ENCODE results near the gene DUOXA2.
A peak's percentile ranks its signal among the peaks of the same experiment; 100 is the strongest.

The DUOXA2 gene

GRCh38 chr15:45112143-45112590 is 2.0 kb upstream of the DUOXA2 start:
- no peak; the same call in 2 of the 3 replicates for ATAC-seq
- TF ChIP-seq, protein P1, sequence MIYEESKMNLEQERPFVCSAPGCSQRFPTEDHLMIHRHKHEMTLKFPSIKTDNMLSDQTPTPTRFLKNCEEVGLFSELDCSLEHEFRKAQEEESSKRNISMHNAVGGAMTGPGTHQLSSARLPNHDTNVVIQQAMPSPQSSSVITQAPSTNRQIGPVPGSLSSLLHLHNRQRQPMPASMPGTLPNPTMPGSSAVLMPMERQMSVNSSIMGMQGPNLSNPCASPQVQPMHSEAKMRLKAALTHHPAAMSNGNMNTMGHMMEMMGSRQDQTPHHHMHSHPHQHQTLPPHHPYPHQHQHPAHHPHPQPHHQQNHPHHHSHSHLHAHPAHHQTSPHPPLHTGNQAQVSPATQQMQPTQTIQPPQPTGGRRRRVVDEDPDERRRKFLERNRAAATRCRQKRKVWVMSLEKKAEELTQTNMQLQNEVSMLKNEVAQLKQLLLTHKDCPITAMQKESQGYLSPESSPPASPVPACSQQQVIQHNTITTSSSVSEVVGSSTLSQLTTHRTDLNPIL (CRISPR knock-in tag; IDR thresholded peaks at IDR 0.05; ENCODE audit: low read depth): no peak
- TF ChIP-seq RARB (CRISPR knock-in tag; IDR thresholded peaks at IDR 0.05) (no peak), ARNTL (CRISPR knock-in tag; IDR thresholded peaks at IDR 0.05; ENCODE audit: borderline replicate concordance, low read depth) (no peak), GLIS3 (CRISPR knock-in tag; IDR thresholded peaks at IDR 0.05) (no peak), ISL1 (CRISPR knock-in tag; IDR thresholded peaks at IDR 0.05) (no peak)

DNA sequence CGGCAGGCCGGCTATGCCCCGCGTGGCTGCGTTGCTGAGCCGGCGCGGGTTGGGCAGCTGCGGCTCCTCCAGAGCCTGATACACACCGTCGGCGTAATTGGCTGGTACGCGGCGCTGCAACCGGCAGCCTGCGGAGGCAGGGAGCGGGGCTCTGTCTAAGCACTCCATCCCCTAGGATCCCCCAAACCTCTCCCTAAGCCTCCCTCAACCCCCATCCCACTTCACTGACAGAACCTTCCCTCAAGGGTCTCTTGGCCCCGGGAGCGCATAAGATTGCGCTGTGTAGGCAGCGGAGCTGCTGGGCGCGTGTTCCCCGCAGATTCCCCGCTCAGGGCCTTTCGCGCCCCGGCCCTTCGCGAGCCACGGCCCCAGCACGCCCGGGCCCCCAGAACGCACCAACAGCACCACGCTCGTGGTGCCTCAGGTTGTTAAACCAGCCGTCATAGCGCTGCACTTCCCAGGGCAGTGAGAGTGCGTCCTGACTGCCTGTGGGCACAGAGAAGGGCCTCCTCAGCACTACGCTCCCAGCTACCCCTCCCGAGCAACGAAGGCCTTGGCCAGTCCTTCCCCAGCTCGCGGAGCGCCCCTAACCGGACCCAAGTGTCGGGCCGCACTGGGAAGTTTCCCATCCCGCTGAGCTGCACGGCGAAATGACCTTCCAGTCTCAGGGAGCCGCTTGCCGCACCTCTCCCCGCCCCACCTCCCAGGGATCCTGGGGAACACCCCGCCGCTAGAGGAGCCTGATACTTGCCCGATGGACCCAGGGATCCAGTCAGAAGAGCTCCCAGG is 1.3 kb upstream of the DUOXA2 start:
- TF ChIP-seq, protein P2, sequence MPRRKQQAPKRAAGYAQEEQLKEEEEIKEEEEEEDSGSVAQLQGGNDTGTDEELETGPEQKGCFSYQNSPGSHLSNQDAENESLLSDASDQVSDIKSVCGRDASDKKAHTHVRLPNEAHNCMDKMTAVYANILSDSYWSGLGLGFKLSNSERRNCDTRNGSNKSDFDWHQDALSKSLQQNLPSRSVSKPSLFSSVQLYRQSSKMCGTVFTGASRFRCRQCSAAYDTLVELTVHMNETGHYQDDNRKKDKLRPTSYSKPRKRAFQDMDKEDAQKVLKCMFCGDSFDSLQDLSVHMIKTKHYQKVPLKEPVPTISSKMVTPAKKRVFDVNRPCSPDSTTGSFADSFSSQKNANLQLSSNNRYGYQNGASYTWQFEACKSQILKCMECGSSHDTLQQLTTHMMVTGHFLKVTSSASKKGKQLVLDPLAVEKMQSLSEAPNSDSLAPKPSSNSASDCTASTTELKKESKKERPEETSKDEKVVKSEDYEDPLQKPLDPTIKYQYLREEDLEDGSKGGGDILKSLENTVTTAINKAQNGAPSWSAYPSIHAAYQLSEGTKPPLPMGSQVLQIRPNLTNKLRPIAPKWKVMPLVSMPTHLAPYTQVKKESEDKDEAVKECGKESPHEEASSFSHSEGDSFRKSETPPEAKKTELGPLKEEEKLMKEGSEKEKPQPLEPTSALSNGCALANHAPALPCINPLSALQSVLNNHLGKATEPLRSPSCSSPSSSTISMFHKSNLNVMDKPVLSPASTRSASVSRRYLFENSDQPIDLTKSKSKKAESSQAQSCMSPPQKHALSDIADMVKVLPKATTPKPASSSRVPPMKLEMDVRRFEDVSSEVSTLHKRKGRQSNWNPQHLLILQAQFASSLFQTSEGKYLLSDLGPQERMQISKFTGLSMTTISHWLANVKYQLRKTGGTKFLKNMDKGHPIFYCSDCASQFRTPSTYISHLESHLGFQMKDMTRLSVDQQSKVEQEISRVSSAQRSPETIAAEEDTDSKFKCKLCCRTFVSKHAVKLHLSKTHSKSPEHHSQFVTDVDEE (CRISPR knock-in tag; IDR thresholded peaks at IDR 0.05): no peak
- no peak for TF ChIP-seq ISL1 (CRISPR knock-in tag; IDR thresholded peaks at IDR 0.05)
- no peak for TF ChIP-seq PPARA (CRISPR knock-in tag; IDR thresholded peaks at IDR 0.05; ENCODE audit: borderline replicate concordance)
- no peak for TF ChIP-seq RARB (CRISPR knock-in tag; IDR thresholded peaks at IDR 0.05)
- no peak for TF ChIP-seq TOX (CRISPR knock-in tag; IDR thresholded peaks at IDR 0.05; ENCODE audit: borderline replicate concordance)
- TF ChIP-seq ZNF70 (CRISPR knock-in tag; IDR thresholded peaks at IDR 0.05): no peak
- TF ChIP-seq ZNF565 (CRISPR knock-in tag; conservative IDR thresholded peaks at IDR 0.05; ENCODE audit: low read depth): no peak
- TF ChIP-seq, protein P1 (CRISPR knock-in tag; IDR thresholded peaks at IDR 0.05; ENCODE audit: low read depth): no peak
- TF ChIP-seq, protein P3, sequence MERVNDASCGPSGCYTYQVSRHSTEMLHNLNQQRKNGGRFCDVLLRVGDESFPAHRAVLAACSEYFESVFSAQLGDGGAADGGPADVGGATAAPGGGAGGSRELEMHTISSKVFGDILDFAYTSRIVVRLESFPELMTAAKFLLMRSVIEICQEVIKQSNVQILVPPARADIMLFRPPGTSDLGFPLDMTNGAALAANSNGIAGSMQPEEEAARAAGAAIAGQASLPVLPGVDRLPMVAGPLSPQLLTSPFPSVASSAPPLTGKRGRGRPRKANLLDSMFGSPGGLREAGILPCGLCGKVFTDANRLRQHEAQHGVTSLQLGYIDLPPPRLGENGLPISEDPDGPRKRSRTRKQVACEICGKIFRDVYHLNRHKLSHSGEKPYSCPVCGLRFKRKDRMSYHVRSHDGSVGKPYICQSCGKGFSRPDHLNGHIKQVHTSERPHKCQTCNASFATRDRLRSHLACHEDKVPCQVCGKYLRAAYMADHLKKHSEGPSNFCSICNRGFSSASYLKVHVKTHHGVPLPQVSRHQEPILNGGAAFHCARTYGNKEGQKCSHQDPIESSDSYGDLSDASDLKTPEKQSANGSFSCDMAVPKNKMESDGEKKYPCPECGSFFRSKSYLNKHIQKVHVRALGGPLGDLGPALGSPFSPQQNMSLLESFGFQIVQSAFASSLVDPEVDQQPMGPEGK (CRISPR knock-in tag; IDR thresholded peaks at IDR 0.05; ENCODE audit: borderline replicate concordance): no peak
- no peak for TF ChIP-seq ZNF8 (CRISPR knock-in tag; IDR thresholded peaks at IDR 0.05)
- no peak for TF ChIP-seq SNAI2 (CRISPR knock-in tag; IDR thresholded peaks at IDR 0.05)
- peak; percentile 27 for ATAC-seq

DNA sequence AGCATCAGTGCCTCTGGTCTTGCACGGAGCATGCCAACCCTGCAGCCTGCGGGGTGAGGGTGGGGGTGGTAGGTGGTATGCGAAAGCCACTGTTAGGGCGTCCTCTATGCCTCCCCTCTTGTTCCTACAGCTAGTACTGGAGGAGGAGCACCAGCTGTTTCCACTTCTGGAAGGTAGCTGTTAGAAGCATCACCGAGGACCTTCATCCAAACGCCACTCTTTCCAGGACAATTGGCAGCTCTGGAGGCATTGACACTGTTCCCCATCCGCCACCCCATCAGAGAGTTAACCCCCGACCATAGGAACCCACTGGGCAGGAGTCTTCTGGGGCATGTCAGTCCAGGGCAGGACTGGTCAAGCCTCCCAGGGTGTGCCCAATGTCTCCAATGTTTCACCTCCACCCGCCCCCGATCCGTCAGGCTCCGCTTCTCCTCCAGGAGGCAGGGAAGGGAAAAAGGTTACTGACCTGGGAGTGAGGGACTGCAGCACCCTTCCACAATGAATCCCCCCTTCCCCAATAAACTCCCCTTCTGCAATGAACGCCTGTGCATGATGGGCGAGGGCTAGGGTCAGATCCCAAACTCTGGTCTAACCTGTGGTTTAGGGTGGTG is 641 bp upstream of the DUOXA2 start:
- no peak for ATAC-seq
- TF ChIP-seq, protein P3 (CRISPR knock-in tag; IDR thresholded peaks at IDR 0.05; ENCODE audit: borderline replicate concordance): no peak
- no peak for TF ChIP-seq TOX (CRISPR knock-in tag; IDR thresholded peaks at IDR 0.05; ENCODE audit: borderline replicate concordance)
- no peak for TF ChIP-seq ARNTL (CRISPR knock-in tag; IDR thresholded peaks at IDR 0.05; ENCODE audit: borderline replicate concordance, low read depth)
- TF ChIP-seq ZNF565 (CRISPR knock-in tag; conservative IDR thresholded peaks at IDR 0.05; ENCODE audit: low read depth): no peak
- TF ChIP-seq ESRRG (CRISPR knock-in tag; IDR thresholded peaks at IDR 0.05): no peak
- TF ChIP-seq, protein P1 (CRISPR knock-in tag; IDR thresholded peaks at IDR 0.05; ENCODE audit: low read depth): no peak
- TF ChIP-seq GLIS3 (CRISPR knock-in tag; IDR thresholded peaks at IDR 0.05): no peak
- TF ChIP-seq, protein P4, sequence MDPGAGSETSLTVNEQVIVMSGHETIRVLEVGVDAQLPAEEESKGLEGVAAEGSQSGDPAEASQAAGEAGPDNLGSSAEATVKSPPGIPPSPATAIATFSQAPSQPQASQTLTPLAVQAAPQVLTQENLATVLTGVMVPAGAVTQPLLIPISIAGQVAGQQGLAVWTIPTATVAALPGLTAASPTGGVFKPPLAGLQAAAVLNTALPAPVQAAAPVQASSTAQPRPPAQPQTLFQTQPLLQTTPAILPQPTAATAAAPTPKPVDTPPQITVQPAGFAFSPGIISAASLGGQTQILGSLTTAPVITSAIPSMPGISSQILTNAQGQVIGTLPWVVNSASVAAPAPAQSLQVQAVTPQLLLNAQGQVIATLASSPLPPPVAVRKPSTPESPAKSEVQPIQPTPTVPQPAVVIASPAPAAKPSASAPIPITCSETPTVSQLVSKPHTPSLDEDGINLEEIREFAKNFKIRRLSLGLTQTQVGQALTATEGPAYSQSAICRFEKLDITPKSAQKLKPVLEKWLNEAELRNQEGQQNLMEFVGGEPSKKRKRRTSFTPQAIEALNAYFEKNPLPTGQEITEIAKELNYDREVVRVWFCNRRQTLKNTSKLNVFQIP (CRISPR knock-in tag; IDR thresholded peaks at IDR 0.05; ENCODE audit: borderline replicate concordance, low read depth): no peak
- TF ChIP-seq, protein P5, sequence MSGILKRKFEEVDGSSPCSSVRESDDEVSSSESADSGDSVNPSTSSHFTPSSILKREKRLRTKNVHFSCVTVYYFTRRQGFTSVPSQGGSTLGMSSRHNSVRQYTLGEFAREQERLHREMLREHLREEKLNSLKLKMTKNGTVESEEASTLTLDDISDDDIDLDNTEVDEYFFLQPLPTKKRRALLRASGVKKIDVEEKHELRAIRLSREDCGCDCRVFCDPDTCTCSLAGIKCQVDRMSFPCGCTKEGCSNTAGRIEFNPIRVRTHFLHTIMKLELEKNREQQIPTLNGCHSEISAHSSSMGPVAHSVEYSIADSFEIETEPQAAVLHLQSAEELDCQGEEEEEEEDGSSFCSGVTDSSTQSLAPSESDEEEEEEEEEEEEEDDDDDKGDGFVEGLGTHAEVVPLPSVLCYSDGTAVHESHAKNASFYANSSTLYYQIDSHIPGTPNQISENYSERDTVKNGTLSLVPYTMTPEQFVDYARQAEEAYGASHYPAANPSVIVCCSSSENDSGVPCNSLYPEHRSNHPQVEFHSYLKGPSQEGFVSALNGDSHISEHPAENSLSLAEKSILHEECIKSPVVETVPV (CRISPR knock-in tag; IDR thresholded peaks at IDR 0.05): no peak
- no peak for TF ChIP-seq PPARA (CRISPR knock-in tag; IDR thresholded peaks at IDR 0.05; ENCODE audit: borderline replicate concordance)
- no peak for TF ChIP-seq BACH2 (CRISPR knock-in tag; IDR thresholded peaks at IDR 0.05; ENCODE audit: borderline replicate concordance)
- no peak for TF ChIP-seq ZC3H10 (CRISPR knock-in tag; IDR thresholded peaks at IDR 0.05)
- TF ChIP-seq ZNF8 (CRISPR knock-in tag; IDR thresholded peaks at IDR 0.05): no peak
- TF ChIP-seq SNAI2 (CRISPR knock-in tag; IDR thresholded peaks at IDR 0.05): no peak
- TF ChIP-seq TCF4 (CRISPR knock-in tag; IDR thresholded peaks at IDR 0.05; ENCODE audit: borderline replicate concordance): no peak
- no peak for TF ChIP-seq ZFP3 (CRISPR knock-in tag; IDR thresholded peaks at IDR 0.05)
- TF ChIP-seq ZFP30 (CRISPR knock-in tag; IDR thresholded peaks at IDR 0.05): no peak

All from SK-N-SH treated with all-trans-retinoic acid at 6 μM for 48 hours (cell line).